HL-60 (cell line): ENCODE data around the gene CPNE4.

Source experiments
- GABPA ChIP-seq: IDR thresholded peaks from 2 replicates; pipeline ENCODE4 v1.6.1; 2012; ENCODE audit warnings: low read depth
- POLR2AphosphoS5 ChIP-seq: IDR thresholded peaks from 2 replicates; pipeline ENCODE4 v1.6.1; 2012; ENCODE audit warnings: low read depth
- TF ChIP-seq, protein P1 (sequence below): IDR thresholded peaks from one replicate; pipeline ENCODE4 v1.5.1; 2011; ENCODE audit warnings: low read length, control low read depth, inconsistent platforms; ENCODE audit not compliant: insufficient read depth
- TF ChIP-seq, protein P2 (sequence below): IDR thresholded peaks from 2 replicates; pipeline ENCODE4 v1.6.1; 2012; ENCODE audit warnings: low read depth; ENCODE audit not compliant: insufficient replicate concordance

DNA sequence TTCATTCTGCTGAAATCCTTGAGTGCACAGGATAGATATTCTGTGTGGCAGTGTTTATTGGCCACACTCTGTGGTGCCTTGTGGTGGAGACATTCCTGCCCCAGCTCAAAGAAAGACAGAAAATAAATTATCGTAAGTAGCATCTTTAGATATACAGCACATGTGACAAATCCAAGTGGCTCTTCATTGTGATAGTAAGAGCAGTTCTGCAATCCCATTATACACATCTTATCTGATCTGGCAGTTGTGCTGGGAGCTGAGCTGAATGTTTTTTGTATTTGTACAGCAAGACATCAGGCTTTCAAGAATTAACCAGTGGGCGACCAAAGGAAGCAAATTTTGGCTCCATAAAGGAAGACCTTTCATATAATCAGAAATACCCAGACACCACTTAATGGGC lies 296.7 kb downstream of the CPNE4 start:
- TF ChIP-seq, protein P1, sequence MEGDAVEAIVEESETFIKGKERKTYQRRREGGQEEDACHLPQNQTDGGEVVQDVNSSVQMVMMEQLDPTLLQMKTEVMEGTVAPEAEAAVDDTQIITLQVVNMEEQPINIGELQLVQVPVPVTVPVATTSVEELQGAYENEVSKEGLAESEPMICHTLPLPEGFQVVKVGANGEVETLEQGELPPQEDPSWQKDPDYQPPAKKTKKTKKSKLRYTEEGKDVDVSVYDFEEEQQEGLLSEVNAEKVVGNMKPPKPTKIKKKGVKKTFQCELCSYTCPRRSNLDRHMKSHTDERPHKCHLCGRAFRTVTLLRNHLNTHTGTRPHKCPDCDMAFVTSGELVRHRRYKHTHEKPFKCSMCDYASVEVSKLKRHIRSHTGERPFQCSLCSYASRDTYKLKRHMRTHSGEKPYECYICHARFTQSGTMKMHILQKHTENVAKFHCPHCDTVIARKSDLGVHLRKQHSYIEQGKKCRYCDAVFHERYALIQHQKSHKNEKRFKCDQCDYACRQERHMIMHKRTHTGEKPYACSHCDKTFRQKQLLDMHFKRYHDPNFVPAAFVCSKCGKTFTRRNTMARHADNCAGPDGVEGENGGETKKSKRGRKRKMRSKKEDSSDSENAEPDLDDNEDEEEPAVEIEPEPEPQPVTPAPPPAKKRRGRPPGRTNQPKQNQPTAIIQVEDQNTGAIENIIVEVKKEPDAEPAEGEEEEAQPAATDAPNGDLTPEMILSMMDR: no peak
- TF ChIP-seq GABPA (no peak), POLR2AphosphoS5 (no peak)
- TF ChIP-seq, protein P2, sequence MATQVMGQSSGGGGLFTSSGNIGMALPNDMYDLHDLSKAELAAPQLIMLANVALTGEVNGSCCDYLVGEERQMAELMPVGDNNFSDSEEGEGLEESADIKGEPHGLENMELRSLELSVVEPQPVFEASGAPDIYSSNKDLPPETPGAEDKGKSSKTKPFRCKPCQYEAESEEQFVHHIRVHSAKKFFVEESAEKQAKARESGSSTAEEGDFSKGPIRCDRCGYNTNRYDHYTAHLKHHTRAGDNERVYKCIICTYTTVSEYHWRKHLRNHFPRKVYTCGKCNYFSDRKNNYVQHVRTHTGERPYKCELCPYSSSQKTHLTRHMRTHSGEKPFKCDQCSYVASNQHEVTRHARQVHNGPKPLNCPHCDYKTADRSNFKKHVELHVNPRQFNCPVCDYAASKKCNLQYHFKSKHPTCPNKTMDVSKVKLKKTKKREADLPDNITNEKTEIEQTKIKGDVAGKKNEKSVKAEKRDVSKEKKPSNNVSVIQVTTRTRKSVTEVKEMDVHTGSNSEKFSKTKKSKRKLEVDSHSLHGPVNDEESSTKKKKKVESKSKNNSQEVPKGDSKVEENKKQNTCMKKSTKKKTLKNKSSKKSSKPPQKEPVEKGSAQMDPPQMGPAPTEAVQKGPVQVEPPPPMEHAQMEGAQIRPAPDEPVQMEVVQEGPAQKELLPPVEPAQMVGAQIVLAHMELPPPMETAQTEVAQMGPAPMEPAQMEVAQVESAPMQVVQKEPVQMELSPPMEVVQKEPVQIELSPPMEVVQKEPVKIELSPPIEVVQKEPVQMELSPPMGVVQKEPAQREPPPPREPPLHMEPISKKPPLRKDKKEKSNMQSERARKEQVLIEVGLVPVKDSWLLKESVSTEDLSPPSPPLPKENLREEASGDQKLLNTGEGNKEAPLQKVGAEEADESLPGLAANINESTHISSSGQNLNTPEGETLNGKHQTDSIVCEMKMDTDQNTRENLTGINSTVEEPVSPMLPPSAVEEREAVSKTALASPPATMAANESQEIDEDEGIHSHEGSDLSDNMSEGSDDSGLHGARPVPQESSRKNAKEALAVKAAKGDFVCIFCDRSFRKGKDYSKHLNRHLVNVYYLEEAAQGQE: no peak
